ENCODE measurements around the gene VENTX. TPM values are rescaled to one million over a fixed set of nuclear protein-coding genes. Genes with fewer than 3 reads are reported as not detected.
A peak's percentile ranks its signal among the peaks of the same experiment; 100 is the strongest.

VENTX gene
- total RNA-seq, 1 experiment from 2014 or later, result 28.0 TPM

- TF ChIP-seq OVOL2 (CRISPR knock-in tag; IDR thresholded peaks at IDR 0.05; ENCODE audit: borderline replicate concordance), result no peak
These were observed 8.2 kb upstream of the VENTX start (continued) for GRCh38 chr10:133229265-133230043.

DNA sequence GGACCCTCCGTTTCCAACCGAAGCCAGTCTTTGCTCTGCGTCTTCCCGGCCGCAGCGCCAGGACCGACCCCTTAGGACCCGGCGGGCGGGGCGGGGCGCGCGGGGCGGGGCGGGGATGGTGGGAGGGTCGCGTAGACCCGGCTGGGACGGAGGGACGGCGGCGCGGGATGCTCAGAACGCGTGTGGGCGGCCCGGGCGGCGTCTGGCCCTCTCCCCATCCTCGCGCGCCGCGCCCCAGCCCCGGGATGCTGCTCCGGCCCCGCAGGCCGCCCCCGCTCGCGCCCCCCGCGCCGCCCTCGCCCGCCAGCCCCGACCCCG lies 7.7 kb upstream of the VENTX start, which contains the start of gene UTF1:
Gene UTF1, plus strand, starts transcription at position 174 of the 318 bp plus-strand sequence. Its CDS starts 72 bp downstream, at position 246.
- ATAC-seq (peak; percentile 25), DNase-seq (ENCODE audit: low spot score) (peak; percentile 56)
- peaks cover 4% of the 10 kb centered on the region for H3K36me3 Mint-ChIP-seq

More for the DNA sequence above, 7.7 kb upstream of the VENTX start, which contains the start of gene UTF1:
- TF ChIP-seq, protein P1, sequence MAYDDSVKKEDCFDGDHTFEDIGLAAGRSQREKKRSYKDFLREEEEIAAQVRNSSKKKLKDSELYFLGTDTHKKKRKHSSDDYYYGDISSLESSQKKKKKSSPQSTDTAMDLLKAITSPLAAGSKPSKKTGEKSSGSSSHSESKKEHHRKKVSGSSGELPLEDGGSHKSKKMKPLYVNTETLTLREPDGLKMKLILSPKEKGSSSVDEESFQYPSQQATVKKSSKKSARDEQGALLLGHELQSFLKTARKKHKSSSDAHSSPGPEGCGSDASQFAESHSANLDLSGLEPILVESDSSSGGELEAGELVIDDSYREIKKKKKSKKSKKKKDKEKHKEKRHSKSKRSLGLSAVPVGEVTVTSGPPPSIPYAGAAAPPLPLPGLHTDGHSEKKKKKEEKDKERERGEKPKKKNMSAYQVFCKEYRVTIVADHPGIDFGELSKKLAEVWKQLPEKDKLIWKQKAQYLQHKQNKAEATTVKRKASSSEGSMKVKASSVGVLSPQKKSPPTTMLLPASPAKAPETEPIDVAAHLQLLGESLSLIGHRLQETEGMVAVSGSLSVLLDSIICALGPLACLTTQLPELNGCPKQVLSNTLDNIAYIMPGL (CRISPR knock-in tag; IDR thresholded peaks at IDR 0.05), result no peak
- TF ChIP-seq SMAD4 (CRISPR knock-in tag; IDR thresholded peaks at IDR 0.05), result no peak
- no peak for TF ChIP-seq ZNF219 (CRISPR knock-in tag; IDR thresholded peaks at IDR 0.05; ENCODE audit: borderline replicate concordance)
- TF ChIP-seq, protein P2, sequence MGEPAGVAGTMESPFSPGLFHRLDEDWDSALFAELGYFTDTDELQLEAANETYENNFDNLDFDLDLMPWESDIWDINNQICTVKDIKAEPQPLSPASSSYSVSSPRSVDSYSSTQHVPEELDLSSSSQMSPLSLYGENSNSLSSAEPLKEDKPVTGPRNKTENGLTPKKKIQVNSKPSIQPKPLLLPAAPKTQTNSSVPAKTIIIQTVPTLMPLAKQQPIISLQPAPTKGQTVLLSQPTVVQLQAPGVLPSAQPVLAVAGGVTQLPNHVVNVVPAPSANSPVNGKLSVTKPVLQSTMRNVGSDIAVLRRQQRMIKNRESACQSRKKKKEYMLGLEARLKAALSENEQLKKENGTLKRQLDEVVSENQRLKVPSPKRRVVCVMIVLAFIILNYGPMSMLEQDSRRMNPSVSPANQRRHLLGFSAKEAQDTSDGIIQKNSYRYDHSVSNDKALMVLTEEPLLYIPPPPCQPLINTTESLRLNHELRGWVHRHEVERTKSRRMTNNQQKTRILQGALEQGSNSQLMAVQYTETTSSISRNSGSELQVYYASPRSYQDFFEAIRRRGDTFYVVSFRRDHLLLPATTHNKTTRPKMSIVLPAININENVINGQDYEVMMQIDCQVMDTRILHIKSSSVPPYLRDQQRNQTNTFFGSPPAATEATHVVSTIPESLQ (CRISPR knock-in tag; IDR thresholded peaks at IDR 0.05), result no peak
- no peak for TF ChIP-seq SOX15 (CRISPR knock-in tag; IDR thresholded peaks at IDR 0.05)
- no peak for TF ChIP-seq ZNF396 (CRISPR knock-in tag; IDR thresholded peaks at IDR 0.05; ENCODE audit: borderline replicate concordance)
- no peak for TF ChIP-seq CDX4 (CRISPR knock-in tag; IDR thresholded peaks at IDR 0.05; ENCODE audit: borderline replicate concordance)
- no peak for TF ChIP-seq GRHL2 (CRISPR knock-in tag; IDR thresholded peaks at IDR 0.05; ENCODE audit: insufficient replicate concordance, severe bottlenecking)
- no peak for TF ChIP-seq AR (CRISPR knock-in tag; IDR thresholded peaks at IDR 0.05)
- TF ChIP-seq RORB (CRISPR knock-in tag; IDR thresholded peaks at IDR 0.05), result no peak
- no peak for TF ChIP-seq ZNF263 (CRISPR knock-in tag; IDR thresholded peaks at IDR 0.05; ENCODE audit: low read depth)
- Mint-ChIP-seq H3K4me3 (peak within 1 kb of the TSS; percentile 80), H3K4me1 (peaks cover 52% of the 10 kb centered on the region), H3K27me3 (ENCODE audit: low read depth) (peaks cover 52% of the 10 kb centered on the region), H3K27ac (peak within 1 kb of the TSS; percentile 86), H3K9me3 (no peaks in the 10 kb centered on the region)
- POLR2A ChIA-PET, result no interaction called here
- CTCF ChIA-PET, result no interaction called here
